ENCODE data around the gene OR52I1.

OR52I1 gene

GRCh38 chr11:4641501-4641900 is 47.7 kb downstream of the OR52I1 start:
- Histone ChIP-seq H3K36me3 (ENCODE audit: insufficient read depth, low read length) (no peaks in the 10 kb centered on the region), H3K9me3 (ENCODE audit: control insufficient read depth, insufficient read depth, low read length) (no peaks in the 10 kb centered on the region), H3K9ac (ENCODE audit: low read depth, low read length) (no peak overlapping the region), H3K4me1 (ENCODE audit: insufficient read depth, low read length) (no peaks in the 10 kb centered on the region; the same call in 1 of the 2 replicates)

GRCh38 chr11:4642043-4642442 is 48.2 kb downstream of the OR52I1 start:
- H3K4me1 ChIP-seq (ENCODE audit: insufficient read depth, low read length), result no peaks in the 10 kb centered on the region; the same call in 1 of the 2 replicates
- no peaks in the 10 kb centered on the region for H3K36me3 ChIP-seq (ENCODE audit: insufficient read depth, low read length)
- H3K9ac ChIP-seq (ENCODE audit: low read depth, low read length), result no peak overlapping the region

GRCh38 chr11:4643076-4643475 is 49.2 kb downstream of the OR52I1 start:
- Histone ChIP-seq H3K36me3 (ENCODE audit: insufficient read depth, low read length) (no peaks in the 10 kb centered on the region), H3K4me1 (ENCODE audit: insufficient read depth, low read length) (no peaks in the 10 kb centered on the region; the same call in 1 of the 2 replicates), H3K9me3 (ENCODE audit: control insufficient read depth, insufficient read depth, low read length) (no peaks in the 10 kb centered on the region), H3K9ac (ENCODE audit: low read depth, low read length) (no peak overlapping the region)

More at GRCh38 chr11:4642043-4642442, 48.2 kb downstream of the OR52I1 start:
- no peaks in the 10 kb centered on the region for H3K9me3 ChIP-seq (ENCODE audit: control insufficient read depth, insufficient read depth, low read length)

GRCh38 chr11:4643682-4644081 is 49.8 kb downstream of the OR52I1 start, which contains the start of gene OR51E1:
Gene OR51E1 (plus strand): TSS chr11:4643982. CDS start chr11:4652527, 8,545 bp downstream.
- no peaks in the 10 kb centered on the region for H3K9me3 ChIP-seq (ENCODE audit: control insufficient read depth, insufficient read depth, low read length)
- no peak within 1 kb of the TSS for H3K9ac ChIP-seq (ENCODE audit: low read depth, low read length)
- H3K4me1 ChIP-seq (ENCODE audit: insufficient read depth, low read length), result no peaks in the 10 kb centered on the region; the same call in 1 of the 2 replicates
- no peaks in the 10 kb centered on the region for H3K36me3 ChIP-seq (ENCODE audit: insufficient read depth, low read length)

GRCh38 chr11:4644233-4644632 is 50.4 kb downstream of the OR52I1 start:
- Histone ChIP-seq H3K4me1 (ENCODE audit: insufficient read depth, low read length) (no peaks in the 10 kb centered on the region; the same call in 1 of the 2 replicates), H3K9ac (ENCODE audit: low read depth, low read length) (no peak overlapping the region), H3K36me3 (ENCODE audit: insufficient read depth, low read length) (no peaks in the 10 kb centered on the region), H3K9me3 (ENCODE audit: control insufficient read depth, insufficient read depth, low read length) (no peaks in the 10 kb centered on the region)
